Measurements from ENCODE around the gene USP20.

USP20 gene

DNA sequence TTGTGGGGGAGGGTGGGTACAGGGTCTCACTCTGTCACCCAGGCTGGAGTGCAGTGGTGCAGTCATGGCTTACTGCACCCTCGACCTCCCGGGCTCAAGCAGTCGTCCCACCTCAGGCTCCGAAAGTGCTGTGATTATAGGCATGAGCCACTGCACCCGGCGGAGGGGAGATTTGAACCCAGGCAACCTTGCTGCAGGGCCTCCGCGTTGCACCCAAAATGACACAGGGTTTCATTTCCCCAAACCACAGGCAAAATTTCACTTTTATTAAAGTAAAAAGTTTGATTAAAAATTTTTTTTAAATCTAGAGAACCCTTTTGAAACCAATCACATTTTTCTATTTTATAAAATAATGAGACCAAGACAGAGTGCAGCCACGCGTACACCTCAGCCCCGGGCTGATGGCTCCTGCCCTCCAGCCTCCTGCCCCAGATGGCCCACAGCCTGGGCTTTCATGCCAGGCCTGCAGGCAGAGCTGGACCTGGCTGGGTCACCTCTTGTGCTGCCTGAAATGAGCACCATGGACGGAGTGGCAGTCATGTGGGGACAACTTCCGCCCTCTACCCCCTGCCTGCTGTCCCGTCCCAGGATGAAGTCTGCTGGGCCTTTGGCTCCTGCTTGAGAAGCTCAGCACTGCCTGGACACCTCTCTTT lies 30.5 kb downstream of the USP20 start:
- in situ Hi-C loops (cut with HindIII; ENCODE audit: low pct_ligation_motif_present, low sequenced_read_pairs): no loop called here

DNA sequence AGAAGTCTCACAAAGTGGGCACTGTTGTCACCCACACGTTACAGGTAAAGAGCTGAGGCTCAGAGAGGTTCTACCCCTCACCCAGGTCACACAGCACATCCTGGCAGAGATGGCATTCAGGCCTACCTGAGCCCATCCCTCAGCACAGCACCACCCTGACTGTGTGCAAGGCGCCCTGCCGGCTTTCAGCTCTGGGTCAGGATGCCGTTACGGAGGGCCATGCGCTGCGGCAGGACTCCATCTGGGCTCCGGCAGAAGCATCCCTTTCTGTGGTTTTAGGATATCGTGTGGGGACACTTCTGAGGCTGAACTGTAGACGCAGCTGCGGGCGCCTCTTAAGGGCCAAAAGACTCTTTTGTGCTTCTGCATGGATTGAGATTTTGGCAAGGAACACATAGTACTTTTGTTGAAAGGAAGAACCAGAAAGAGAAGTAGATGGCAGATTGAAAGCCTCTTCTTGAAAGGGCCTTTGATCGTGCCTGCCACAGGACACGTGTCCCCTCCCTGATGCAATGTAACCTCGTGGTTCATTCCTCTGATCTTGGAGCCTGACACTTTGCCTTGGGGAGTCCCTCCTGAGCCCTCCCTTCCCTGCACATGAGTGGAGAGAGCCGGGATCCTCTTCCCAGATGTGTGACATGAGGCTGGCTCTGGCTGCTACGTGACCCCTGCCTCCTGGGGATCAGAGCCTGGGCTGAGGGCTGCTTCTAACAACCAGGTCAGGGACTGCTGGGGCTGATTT lies 31.3 kb downstream of the USP20 start:
- TF ChIP-seq, protein P1, sequence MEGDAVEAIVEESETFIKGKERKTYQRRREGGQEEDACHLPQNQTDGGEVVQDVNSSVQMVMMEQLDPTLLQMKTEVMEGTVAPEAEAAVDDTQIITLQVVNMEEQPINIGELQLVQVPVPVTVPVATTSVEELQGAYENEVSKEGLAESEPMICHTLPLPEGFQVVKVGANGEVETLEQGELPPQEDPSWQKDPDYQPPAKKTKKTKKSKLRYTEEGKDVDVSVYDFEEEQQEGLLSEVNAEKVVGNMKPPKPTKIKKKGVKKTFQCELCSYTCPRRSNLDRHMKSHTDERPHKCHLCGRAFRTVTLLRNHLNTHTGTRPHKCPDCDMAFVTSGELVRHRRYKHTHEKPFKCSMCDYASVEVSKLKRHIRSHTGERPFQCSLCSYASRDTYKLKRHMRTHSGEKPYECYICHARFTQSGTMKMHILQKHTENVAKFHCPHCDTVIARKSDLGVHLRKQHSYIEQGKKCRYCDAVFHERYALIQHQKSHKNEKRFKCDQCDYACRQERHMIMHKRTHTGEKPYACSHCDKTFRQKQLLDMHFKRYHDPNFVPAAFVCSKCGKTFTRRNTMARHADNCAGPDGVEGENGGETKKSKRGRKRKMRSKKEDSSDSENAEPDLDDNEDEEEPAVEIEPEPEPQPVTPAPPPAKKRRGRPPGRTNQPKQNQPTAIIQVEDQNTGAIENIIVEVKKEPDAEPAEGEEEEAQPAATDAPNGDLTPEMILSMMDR (IDR thresholded peaks at IDR 0.05; ENCODE audit: low read depth, low read length, missing control alignments): no peak
- no peak for DNase-seq
- Histone ChIP-seq H3K4me3 (ENCODE audit: low read depth, low read length) (no peak overlapping the region), H3K36me3 (replicated peaks) (peaks cover 25% of the 10 kb centered on the region), H3K27ac (no peak overlapping the region), H3K27me3 (replicated peaks) (no peaks in the 10 kb centered on the region)
- in situ Hi-C loops (cut with HindIII; ENCODE audit: low pct_ligation_motif_present, low sequenced_read_pairs): no loop called here

More for the DNA sequence above, 30.5 kb downstream of the USP20 start:
- TF ChIP-seq, protein P1 (IDR thresholded peaks at IDR 0.05; ENCODE audit: low read depth, low read length, missing control alignments): no peak
- H3K27ac ChIP-seq: no peak overlapping the region
- no peak overlapping the region for H3K4me3 ChIP-seq (ENCODE audit: low read depth, low read length)
- H3K27me3 ChIP-seq (replicated peaks): no peaks in the 10 kb centered on the region
- no peak for DNase-seq
- peaks cover 32% of the 10 kb centered on the region for H3K36me3 ChIP-seq (replicated peaks)

DNA sequence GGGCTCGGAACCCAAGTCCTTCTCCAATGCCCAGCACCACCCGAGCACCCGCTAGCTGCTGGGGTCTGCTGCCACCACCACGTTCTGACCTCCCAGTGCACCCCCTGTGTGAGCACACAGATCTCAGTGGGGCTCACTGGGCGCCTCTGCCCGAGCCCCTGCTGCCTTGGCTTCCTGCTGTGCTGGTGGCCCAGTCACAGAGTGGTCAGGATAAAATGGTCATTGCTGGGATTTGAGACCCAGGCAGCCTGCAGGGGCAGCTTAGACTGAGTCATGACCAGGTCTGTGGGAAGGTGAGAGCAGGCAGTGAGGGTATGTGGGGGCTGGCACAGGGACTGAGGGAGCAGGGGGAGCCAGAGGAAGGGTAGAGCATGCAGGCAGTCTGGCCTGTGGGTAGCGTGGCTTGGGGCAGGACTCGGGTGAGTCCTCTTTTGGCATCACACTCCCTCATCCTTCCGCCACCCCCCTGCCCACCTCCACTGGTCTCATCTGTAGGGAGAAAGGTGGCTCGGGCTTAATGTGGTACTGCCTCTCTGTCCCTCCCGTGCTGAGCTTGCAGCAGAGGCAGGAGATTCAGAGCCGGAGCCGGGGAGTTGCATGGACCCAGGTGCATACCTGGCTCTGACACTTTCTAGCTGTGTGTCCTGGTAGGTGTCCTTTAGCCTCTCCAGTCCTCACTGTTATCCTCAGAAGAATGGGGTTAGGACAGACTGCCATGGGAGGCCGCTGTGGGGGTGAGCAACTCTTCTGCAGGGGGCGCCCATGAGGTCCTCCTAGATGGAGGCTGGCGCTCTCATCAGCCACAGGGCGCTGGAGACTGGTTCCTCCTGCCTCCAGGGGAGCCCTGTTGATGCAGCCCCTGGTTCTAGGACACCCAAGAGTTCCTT lies 32.1 kb downstream of the USP20 start:
- in situ Hi-C loops (cut with HindIII; ENCODE audit: low pct_ligation_motif_present, low sequenced_read_pairs): no loop called here
- no peak overlapping the region for H3K27ac ChIP-seq

GRCh38 chr9:129868023-129868871 lies 33.0 kb downstream of the USP20 start:
- H3K4me3 ChIP-seq (ENCODE audit: low read depth, low read length): no peak overlapping the region
- no peak overlapping the region for H3K27ac ChIP-seq
- in situ Hi-C loops (cut with HindIII; ENCODE audit: low pct_ligation_motif_present, low sequenced_read_pairs): no loop called here
- no peaks in the 10 kb centered on the region for H3K27me3 ChIP-seq (replicated peaks)
- TF ChIP-seq, protein P1 (IDR thresholded peaks at IDR 0.05; ENCODE audit: low read depth, low read length, missing control alignments): no peak
- no peak for DNase-seq
- peaks cover 16% of the 10 kb centered on the region for H3K36me3 ChIP-seq (replicated peaks)

More for the DNA sequence above, 32.1 kb downstream of the USP20 start:
- peaks cover 19% of the 10 kb centered on the region for H3K36me3 ChIP-seq (replicated peaks)
- no peaks in the 10 kb centered on the region for H3K27me3 ChIP-seq (replicated peaks)
- TF ChIP-seq, protein P1 (IDR thresholded peaks at IDR 0.05; ENCODE audit: low read depth, low read length, missing control alignments): peak; percentile 10
- no peak overlapping the region for H3K4me3 ChIP-seq (ENCODE audit: low read depth, low read length)
- DNase-seq: no peak

- Histone ChIP-seq H3K27ac (no peak overlapping the region), H3K36me3 (replicated peaks) (peaks cover 13% of the 10 kb centered on the region), H3K4me3 (ENCODE audit: low read depth, low read length) (no peak overlapping the region), H3K27me3 (replicated peaks) (no peaks in the 10 kb centered on the region)
- DNase-seq: no peak
- TF ChIP-seq, protein P1 (IDR thresholded peaks at IDR 0.05; ENCODE audit: low read depth, low read length, missing control alignments): no peak
- in situ Hi-C loops (cut with HindIII; ENCODE audit: low pct_ligation_motif_present, low sequenced_read_pairs): no loop called here
Observed at GRCh38 chr9:129868872-129869486, 33.7 kb downstream of the USP20 start.

Measured in brain microvascular endothelial cell (primary cell).